Osteocyte (in vitro differentiated cells): ENCODE data around the gene TSPAN18. TPM values are rescaled to one million over a fixed set of nuclear protein-coding genes. Genes with fewer than 3 reads are reported as not detected.

Experiments
- DNase-seq: peaks from one replicate; pipeline ENCODE4 v3.0.0; 2021; ENCODE audit warnings: mixed read lengths; ENCODE audit not compliant: unreplicated experiment; ENCODE audit errors: extremely low spot score
- H3K27ac Mint-ChIP-seq: one replicate; pipeline ENCODE4 v1.8.0; 2021; ENCODE audit warnings: mild to moderate bottlenecking, mixed read lengths; ENCODE audit not compliant: unreplicated experiment
- H3K27me3 Mint-ChIP-seq: one replicate; pipeline ENCODE4 v1.8.0; 2021; ENCODE audit warnings: mixed read lengths; ENCODE audit not compliant: unreplicated experiment
- H3K36me3 Mint-ChIP-seq: one replicate; pipeline ENCODE4 v1.8.0; 2021; ENCODE audit warnings: mixed read lengths; ENCODE audit not compliant: unreplicated experiment
- H3K4me1 Mint-ChIP-seq: one replicate; pipeline ENCODE4 v1.8.0; 2021; ENCODE audit warnings: mixed read lengths; ENCODE audit not compliant: unreplicated experiment
- H3K4me3 Mint-ChIP-seq: one replicate; pipeline ENCODE4 v1.8.0; 2021; ENCODE audit warnings: mild to moderate bottlenecking, moderate library complexity, mixed read lengths; ENCODE audit not compliant: unreplicated experiment
- H3K9me3 Mint-ChIP-seq: one replicate; pipeline ENCODE4 v1.8.0; 2021; ENCODE audit warnings: mixed read lengths; ENCODE audit not compliant: unreplicated experiment
- CTCF ChIP-seq: fragments of 200-600 bp; sonication (generic); IDR thresholded peaks from 2 replicates; pipeline ENCODE4 v1.5.0; 2021; ENCODE audit warnings: antibody characterized with exemption, mild to moderate bottlenecking, moderate library complexity
- total RNA-seq: library from RNA; stranded (reverse); gene quantifications from 2 replicates; pipeline ENCODE4 v1.2.1, GENCODE V29; 2021

TSPAN18 gene
- total RNA-seq, 1 donor from 2014 or later, result 13.4 TPM

- Mint-ChIP-seq H3K4me3 (no peak overlapping the region), H3K9me3 (no peaks in the 10 kb centered on the region), H3K36me3 (no peaks in the 10 kb centered on the region), H3K27me3 (peaks cover 8% of the 10 kb centered on the region), H3K4me1 (peaks cover 29% of the 10 kb centered on the region), H3K27ac (no peak overlapping the region)
- no peak for TF ChIP-seq CTCF
- no peak for DNase-seq
Observed at GRCh38 chr11:44791316-44791925, 64.7 kb downstream of the TSPAN18 start.

GRCh38 chr11:44792171-44792570 lies 65.4 kb downstream of the TSPAN18 start:
- Mint-ChIP-seq H3K4me3 (no peak overlapping the region), H3K36me3 (no peaks in the 10 kb centered on the region), H3K4me1 (peaks cover 29% of the 10 kb centered on the region), H3K9me3 (no peaks in the 10 kb centered on the region), H3K27ac (no peak overlapping the region), H3K27me3 (peaks cover 8% of the 10 kb centered on the region)
- no peak for DNase-seq
- no peak for TF ChIP-seq CTCF

GRCh38 chr11:44793350-44794090 lies 66.8 kb downstream of the TSPAN18 start:
- Mint-ChIP-seq H3K9me3 (no peaks in the 10 kb centered on the region), H3K27me3 (peaks cover 8% of the 10 kb centered on the region), H3K4me3 (no peak overlapping the region), H3K4me1 (peaks cover 29% of the 10 kb centered on the region), H3K27ac (no peak overlapping the region), H3K36me3 (no peaks in the 10 kb centered on the region)
- DNase-seq, result no peak
- TF ChIP-seq CTCF, result no peak

- Mint-ChIP-seq H3K36me3 (no peaks in the 10 kb centered on the region), H3K27me3 (peaks cover 8% of the 10 kb centered on the region), H3K9me3 (no peaks in the 10 kb centered on the region), H3K27ac (no peak overlapping the region), H3K4me1 (peaks cover 18% of the 10 kb centered on the region), H3K4me3 (no peak overlapping the region)
- no peak for DNase-seq
- TF ChIP-seq CTCF, result no peak
Observed at GRCh38 chr11:44795803-44796535, 69.2 kb downstream of the TSPAN18 start.

DNA sequence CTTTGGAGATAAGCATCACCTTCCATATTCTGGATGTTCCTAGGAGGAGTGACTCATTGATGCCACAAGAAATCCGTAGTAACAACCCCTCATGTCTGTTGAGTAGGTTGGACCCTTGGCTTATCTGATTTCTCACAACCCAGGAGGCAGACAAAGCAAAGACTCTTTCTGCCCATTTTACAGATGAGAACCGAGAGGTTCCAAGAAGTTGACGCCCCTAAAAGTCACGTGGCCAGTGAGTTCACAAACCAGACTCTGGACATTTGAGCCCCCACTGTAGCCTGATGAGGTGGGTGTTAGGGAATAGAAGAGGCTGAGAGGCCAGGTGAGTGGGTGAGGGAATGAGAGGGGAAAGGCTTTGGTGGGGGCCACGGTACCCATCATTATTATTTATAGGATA lies 70.3 kb downstream of the TSPAN18 start:
- Mint-ChIP-seq H3K27me3 (peaks cover 17% of the 10 kb centered on the region), H3K4me1 (peaks cover 18% of the 10 kb centered on the region), H3K27ac (no peak overlapping the region), H3K4me3 (no peak overlapping the region), H3K9me3 (no peaks in the 10 kb centered on the region), H3K36me3 (no peaks in the 10 kb centered on the region)
- DNase-seq, result no peak
- no peak for TF ChIP-seq CTCF
